Measurements from ENCODE around the gene RPP25L.

The RPP25L gene

DNA sequence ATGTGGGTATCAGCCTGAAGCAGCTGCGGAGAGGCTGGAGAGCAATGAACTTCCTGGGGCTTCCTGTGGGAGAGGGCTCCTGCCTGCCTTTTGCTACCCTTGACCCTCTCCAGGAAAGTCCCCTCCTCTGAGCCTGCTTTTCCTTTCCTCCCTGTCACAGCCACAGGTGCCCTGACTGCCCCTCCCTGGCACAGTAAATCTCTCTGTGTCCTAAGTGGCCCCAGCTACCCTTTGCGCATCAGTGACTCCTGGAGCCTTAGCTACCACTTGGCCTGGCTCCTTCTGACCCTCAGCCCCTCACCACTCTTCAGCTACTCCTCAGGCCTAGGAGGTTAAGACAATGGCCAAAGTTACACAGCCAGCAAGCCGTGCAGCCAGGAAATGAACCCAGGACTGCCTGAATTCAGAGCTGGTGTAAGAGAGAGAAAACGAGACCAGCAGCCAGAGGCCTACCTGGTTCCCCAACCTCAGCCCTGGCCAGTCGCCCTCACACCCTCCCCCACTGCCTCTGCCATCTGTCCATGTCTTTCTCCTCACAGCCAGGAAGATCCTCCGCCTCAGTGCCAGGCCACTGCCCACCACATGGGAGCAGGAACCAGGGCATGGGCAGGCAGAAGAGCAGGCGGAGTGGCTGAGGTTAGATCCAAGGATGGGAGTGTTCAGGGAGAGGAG lies 41.0 kb downstream of the RPP25L start:
- in situ Hi-C loops (cut with MboI; ENCODE audit: low sequenced_read_pairs, unreplicated experiment): no loop called here
- TF ChIP-seq, protein P1, sequence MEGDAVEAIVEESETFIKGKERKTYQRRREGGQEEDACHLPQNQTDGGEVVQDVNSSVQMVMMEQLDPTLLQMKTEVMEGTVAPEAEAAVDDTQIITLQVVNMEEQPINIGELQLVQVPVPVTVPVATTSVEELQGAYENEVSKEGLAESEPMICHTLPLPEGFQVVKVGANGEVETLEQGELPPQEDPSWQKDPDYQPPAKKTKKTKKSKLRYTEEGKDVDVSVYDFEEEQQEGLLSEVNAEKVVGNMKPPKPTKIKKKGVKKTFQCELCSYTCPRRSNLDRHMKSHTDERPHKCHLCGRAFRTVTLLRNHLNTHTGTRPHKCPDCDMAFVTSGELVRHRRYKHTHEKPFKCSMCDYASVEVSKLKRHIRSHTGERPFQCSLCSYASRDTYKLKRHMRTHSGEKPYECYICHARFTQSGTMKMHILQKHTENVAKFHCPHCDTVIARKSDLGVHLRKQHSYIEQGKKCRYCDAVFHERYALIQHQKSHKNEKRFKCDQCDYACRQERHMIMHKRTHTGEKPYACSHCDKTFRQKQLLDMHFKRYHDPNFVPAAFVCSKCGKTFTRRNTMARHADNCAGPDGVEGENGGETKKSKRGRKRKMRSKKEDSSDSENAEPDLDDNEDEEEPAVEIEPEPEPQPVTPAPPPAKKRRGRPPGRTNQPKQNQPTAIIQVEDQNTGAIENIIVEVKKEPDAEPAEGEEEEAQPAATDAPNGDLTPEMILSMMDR (IDR thresholded peaks at IDR 0.05; ENCODE audit: borderline replicate concordance, control extremely low read depth, extremely low read depth, insufficient read depth, missing control alignments): no peak
- DNase-seq (ENCODE audit: low spot score): no peak

DNA sequence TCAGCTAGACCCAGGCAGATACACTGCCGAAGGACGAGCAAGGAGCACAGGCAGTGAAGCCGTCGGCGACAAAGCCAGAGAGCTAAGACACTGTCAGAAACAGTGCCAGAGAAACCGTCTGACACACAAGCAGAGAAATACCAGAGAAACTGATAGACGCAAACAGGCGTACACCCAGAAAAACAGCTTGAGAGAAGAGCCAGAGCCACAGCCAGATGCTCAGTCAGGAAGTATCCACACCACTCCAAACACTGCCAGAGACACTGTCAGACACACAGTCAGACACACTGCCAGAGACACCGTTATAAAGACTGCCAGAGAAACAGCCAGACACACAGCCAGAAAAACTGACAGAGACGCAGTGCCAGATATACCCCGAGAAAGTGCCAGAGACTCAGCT lies 41.5 kb downstream of the RPP25L start:
- TF ChIP-seq, protein P1 (IDR thresholded peaks at IDR 0.05; ENCODE audit: borderline replicate concordance, control extremely low read depth, extremely low read depth, insufficient read depth, missing control alignments): no peak
- no peak for DNase-seq (ENCODE audit: low spot score)
- in situ Hi-C loops (cut with MboI; ENCODE audit: low sequenced_read_pairs, unreplicated experiment): no loop called here

DNA sequence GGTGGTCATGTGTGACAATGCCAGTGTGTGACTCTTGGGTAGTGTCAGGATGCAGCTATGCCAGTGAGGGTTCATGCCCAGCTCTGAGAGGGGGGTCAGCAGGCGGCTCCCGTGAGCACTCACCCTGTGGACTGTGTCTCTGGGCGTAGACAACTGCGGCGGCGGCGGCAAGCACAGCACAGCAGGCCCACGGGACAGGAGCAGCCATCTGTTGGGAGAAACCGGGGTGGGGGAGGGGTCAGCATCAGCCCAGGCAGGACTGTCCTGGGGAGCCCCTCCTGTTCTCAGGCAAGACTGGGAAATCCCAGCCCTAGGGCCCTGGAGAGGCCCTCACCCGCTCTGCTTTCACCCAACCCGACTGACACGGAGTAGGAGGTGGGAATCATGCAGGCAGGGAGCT lies 43.1 kb downstream of the RPP25L start:
- DNase-seq (ENCODE audit: low spot score): no peak
- TF ChIP-seq, protein P1 (IDR thresholded peaks at IDR 0.05; ENCODE audit: borderline replicate concordance, control extremely low read depth, extremely low read depth, insufficient read depth, missing control alignments): no peak
- in situ Hi-C loops (cut with MboI; ENCODE audit: low sequenced_read_pairs, unreplicated experiment): no loop called here

GRCh38 chr9:34568133-34568532 lies 43.8 kb downstream of the RPP25L start:
- in situ Hi-C loops (cut with MboI; ENCODE audit: low sequenced_read_pairs, unreplicated experiment): no loop called here
- TF ChIP-seq, protein P1 (IDR thresholded peaks at IDR 0.05; ENCODE audit: borderline replicate concordance, control extremely low read depth, extremely low read depth, insufficient read depth, missing control alignments): no peak
- DNase-seq (ENCODE audit: low spot score): no peak

DNA sequence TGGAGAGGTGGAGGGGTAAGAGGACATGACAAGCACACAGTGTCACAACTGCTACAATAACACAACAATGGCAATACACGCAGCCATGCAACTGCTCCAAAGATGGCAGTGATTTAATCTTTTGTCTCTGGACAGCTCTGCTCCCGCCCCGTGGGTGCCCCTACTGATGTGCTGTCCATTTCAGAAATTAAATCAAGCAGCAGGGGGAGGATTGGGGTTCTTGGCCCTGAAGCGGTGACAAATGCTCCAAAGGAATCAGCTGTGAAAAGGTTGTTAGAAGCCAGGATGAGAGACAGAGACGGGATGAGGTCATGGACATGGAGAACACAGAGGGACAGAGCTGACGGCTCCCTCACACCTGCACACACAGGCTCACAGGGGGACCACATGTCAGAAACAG lies 44.9 kb downstream of the RPP25L start:
- TF ChIP-seq, protein P1 (IDR thresholded peaks at IDR 0.05; ENCODE audit: borderline replicate concordance, control extremely low read depth, extremely low read depth, insufficient read depth, missing control alignments): no peak
- in situ Hi-C loops (cut with MboI; ENCODE audit: low sequenced_read_pairs, unreplicated experiment): no loop called here
- DNase-seq (ENCODE audit: low spot score): no peak

DNA sequence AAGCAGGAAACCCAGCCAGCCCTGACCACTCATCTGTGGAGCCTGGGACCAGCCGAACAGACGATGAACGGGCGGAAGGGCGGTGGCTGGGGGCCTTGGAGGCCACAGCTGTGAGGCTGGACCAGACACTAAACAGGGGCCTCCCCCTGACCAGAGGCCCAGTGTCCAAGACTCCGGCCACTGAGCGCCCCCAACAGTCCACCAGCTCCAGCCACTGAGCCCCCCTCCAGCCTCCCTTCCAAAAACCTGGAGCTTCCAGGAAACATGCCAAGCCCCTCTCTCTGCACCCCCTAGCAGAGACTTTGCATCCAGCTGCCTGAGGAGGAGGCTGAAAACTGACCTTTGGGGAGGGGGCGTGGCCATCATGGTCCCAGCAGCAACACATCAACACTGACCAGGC lies 45.6 kb downstream of the RPP25L start:
- no peak for DNase-seq (ENCODE audit: low spot score)
- TF ChIP-seq, protein P1 (IDR thresholded peaks at IDR 0.05; ENCODE audit: borderline replicate concordance, control extremely low read depth, extremely low read depth, insufficient read depth, missing control alignments): no peak
- in situ Hi-C loops (cut with MboI; ENCODE audit: low sequenced_read_pairs, unreplicated experiment): no loop called here

Data from GM13976 (cell line).